Trophoblast cell (in vitro differentiated cells and primary cell): Measurements from ENCODE around the gene GNPNAT1.
"Not testable (repeated sequence)": the region's sequence is repeated elsewhere in the genome, so short reads cannot be mapped to it uniquely, and the experiment has no call there.

ENCODE experiments used
- DNase-seq, 2 donors: peaks; one replicate each; pipeline ENCODE4 v3.0.0-alpha.2; 2016
- H2AFZ ChIP-seq: 2 replicates; pipeline ENCODE4 v1.6.1; 2013; ENCODE audit warnings: low read length, moderate library complexity, mild to moderate bottlenecking; ENCODE audit not compliant: insufficient read depth, poor library complexity
- H2AK5ac ChIP-seq: 2 replicates; pipeline ENCODE4 v1.6.1; 2013; ENCODE audit warnings: mild to moderate bottlenecking, low read length
- H2BK120ac ChIP-seq: 2 replicates; pipeline ENCODE4 v1.6.1; 2013; ENCODE audit warnings: low read length, mild to moderate bottlenecking, moderate library complexity; ENCODE audit not compliant: insufficient read depth, poor library complexity
- H2BK12ac ChIP-seq: 2 replicates; pipeline ENCODE4 v1.6.1; 2013; ENCODE audit warnings: mild to moderate bottlenecking, low read length, moderate library complexity
- H2BK5ac ChIP-seq: 2 replicates; pipeline ENCODE4 v1.6.1; 2013; ENCODE audit warnings: low read length, low read depth, moderate library complexity, mild to moderate bottlenecking; ENCODE audit not compliant: poor library complexity
- H3K14ac ChIP-seq: 2 replicates; pipeline ENCODE4 v1.6.1; 2013; ENCODE audit warnings: mild to moderate bottlenecking, low read length
- H3K18ac ChIP-seq: 2 replicates; pipeline ENCODE4 v1.6.1; 2013; ENCODE audit warnings: mild to moderate bottlenecking, low read length
- H3K23ac ChIP-seq: 2 replicates; pipeline ENCODE4 v1.6.1; 2013; ENCODE audit warnings: low read length
- H3K27ac ChIP-seq: 2 replicates; pipeline ENCODE4 v1.5.1; 2013; ENCODE audit warnings: low read depth, mild to moderate bottlenecking, inconsistent platforms, low read length, moderate library complexity
- H3K27me3 ChIP-seq: 2 replicates; pipeline ENCODE4 v1.6.1; 2013; ENCODE audit warnings: inconsistent platforms, mild to moderate bottlenecking, low read length, moderate library complexity; ENCODE audit not compliant: insufficient read depth
- H3K36me3 ChIP-seq, 2 experiments: 1 replicate in 1 of 2; 2 replicates in 1 of 2; pipeline ENCODE4 v1.6.1; 2013; ENCODE audit warnings: low read length in 2 of 2, mild to moderate bottlenecking in 2 of 2, moderate library complexity in 1 of 2; ENCODE audit not compliant: insufficient read depth in 2 of 2, control insufficient read depth in 1 of 2
- H3K4ac ChIP-seq: 2 replicates; pipeline ENCODE4 v1.6.1; 2013; ENCODE audit warnings: low read depth, mild to moderate bottlenecking, low read length, moderate library complexity
- H3K4me1 ChIP-seq, 2 experiments: 1 replicate in 1 of 2; 2 replicates in 1 of 2; pipeline ENCODE4 v1.6.1; 2013; ENCODE audit warnings: low read length in 2 of 2, mild to moderate bottlenecking in 2 of 2, moderate library complexity in 1 of 2; ENCODE audit not compliant: insufficient read depth in 2 of 2, control insufficient read depth in 1 of 2
- H3K4me2 ChIP-seq: 2 replicates; pipeline ENCODE4 v1.6.1; 2013; ENCODE audit warnings: inconsistent platforms, mild to moderate bottlenecking, low read length, moderate library complexity
- H3K4me3 ChIP-seq: 2 replicates; pipeline ENCODE4 v1.5.1; 2013; ENCODE audit warnings: mild to moderate bottlenecking, low read depth, low read length, inconsistent platforms
- H3K79me1 ChIP-seq: one replicate; pipeline ENCODE4 v1.6.1; 2013; ENCODE audit warnings: low read length
- H3K79me2 ChIP-seq: 2 replicates; pipeline ENCODE4 v1.6.1; 2013; ENCODE audit warnings: low read length, mild to moderate bottlenecking; ENCODE audit not compliant: control insufficient read depth, insufficient read depth, poor library complexity
- H3K9ac ChIP-seq: 2 replicates; pipeline ENCODE4 v1.6.1; 2013; ENCODE audit warnings: mild to moderate bottlenecking, low read length
- H3K9me3 ChIP-seq: 2 replicates; pipeline ENCODE4 v1.6.1; 2013; ENCODE audit warnings: low read depth, mild to moderate bottlenecking, control low read depth, inconsistent platforms, low read length; ENCODE audit not compliant: insufficient read depth
- H4K12ac ChIP-seq: 2 replicates; pipeline ENCODE4 v1.6.1; 2013; ENCODE audit warnings: low read depth, mild to moderate bottlenecking, low read length, moderate library complexity
- H4K8ac ChIP-seq: 2 replicates; pipeline ENCODE4 v1.6.1; 2013; ENCODE audit warnings: low read depth, mild to moderate bottlenecking, low read length, moderate library complexity
- H4K91ac ChIP-seq: one replicate; pipeline ENCODE4 v1.6.1; 2013; ENCODE audit warnings: low read depth, mild to moderate bottlenecking, low read length, moderate library complexity
- WGBS: extraction: QIAGEN DNeasy Blood & Tissue Kit; methylation state at CpG from one replicate; pipeline ENCODE4 v1.1.7; 2013; ENCODE audit warnings: missing lambda C conversion rate; ENCODE audit not compliant: insufficient read length, insufficient coverage; ENCODE audit errors: extremely low coverage; 5-methylcytosine and 5-hydroxymethylcytosine counted together

The GNPNAT1 gene

DNA sequence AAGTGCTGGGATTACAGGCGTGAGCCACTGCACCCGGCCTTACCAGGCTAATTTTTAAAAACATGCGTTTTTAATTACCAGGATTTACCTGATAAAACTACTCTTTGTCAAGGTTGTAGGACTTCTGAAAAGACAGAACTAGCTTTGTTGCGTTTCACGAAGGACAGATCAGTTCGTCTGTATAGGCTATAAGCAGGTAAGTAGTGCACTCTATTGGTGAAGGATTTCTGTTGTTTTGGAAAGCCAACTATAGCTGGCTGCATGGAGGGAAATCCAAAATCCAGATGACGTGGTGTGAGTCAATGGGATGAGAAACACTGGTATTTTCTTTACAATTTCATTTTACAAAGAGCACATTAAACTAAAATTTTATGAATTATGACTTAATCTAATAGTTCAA, 14.6 kb downstream of the GNPNAT1 start:
- no peak overlapping the region for H3K9ac ChIP-seq
- H4K8ac ChIP-seq, result no peak overlapping the region
- H3K36me3 ChIP-seq, result peaks cover 10 to 14% of the 10 kb centered on the region in 2 experiments
- no peak overlapping the region for H2BK12ac ChIP-seq
- H3K79me2 ChIP-seq, result no peaks in the 10 kb centered on the region
- H3K18ac ChIP-seq, result no peak overlapping the region
- H4K91ac ChIP-seq, result no peak overlapping the region
- no peak overlapping the region for H3K27ac ChIP-seq
- no peaks in the 10 kb centered on the region for H3K27me3 ChIP-seq
- no peak overlapping the region for H3K4me3 ChIP-seq
- no peak overlapping the region for H2BK120ac ChIP-seq
- no peak overlapping the region for H3K14ac ChIP-seq
- no CpG with 5 or more reads among the region's 7 CpGs for WGBS
- no peaks in the 10 kb centered on the region for H3K9me3 ChIP-seq
- no peak overlapping the region for H2AFZ ChIP-seq
- no peak overlapping the region for H2AK5ac ChIP-seq
- no peaks in the 10 kb centered on the region for H3K4me1 ChIP-seq
- H3K4ac ChIP-seq, result no peak overlapping the region
- H2BK5ac ChIP-seq, result no peak overlapping the region
- no peak overlapping the region for H4K12ac ChIP-seq
- H3K79me1 ChIP-seq, result no peaks in the 10 kb centered on the region
- DNase-seq, result no peak
- H3K4me2 ChIP-seq, result no peak overlapping the region
- no peak overlapping the region for H3K23ac ChIP-seq

- Histone ChIP-seq H3K4me2 (no peak overlapping the region), H3K18ac (no peak overlapping the region), H3K14ac (no peak overlapping the region), H2AK5ac (no peak overlapping the region), H4K8ac (no peak overlapping the region), H3K4ac (no peak overlapping the region), H2BK120ac (no peak overlapping the region), H4K91ac (no peak overlapping the region), H3K9ac (no peak overlapping the region), H3K79me1 (no peaks in the 10 kb centered on the region), H2BK5ac (no peak overlapping the region), H3K27me3 (no peaks in the 10 kb centered on the region), H3K4me3 (no peak overlapping the region), H4K12ac (no peak overlapping the region), H2BK12ac (no peak overlapping the region), H3K9me3 (no peaks in the 10 kb centered on the region), H2AFZ (no peak overlapping the region), H3K4me1 (no peaks in the 10 kb centered on the region), H3K36me3 (peaks cover 3 to 11% of the 10 kb centered on the region in 2 experiments), H3K79me2 (no peaks in the 10 kb centered on the region), H3K27ac (no peak overlapping the region), H3K23ac (no peak overlapping the region)
- no peak for DNase-seq
Measured at GRCh38 chr14:52769887-52770286, 21.5 kb downstream of the GNPNAT1 start.

GRCh38 chr14:52767058-52767833, 24.2 kb downstream of the GNPNAT1 start:
- H2AK5ac ChIP-seq, result no peak overlapping the region
- H2BK12ac ChIP-seq, result no peak overlapping the region
- no peaks in the 10 kb centered on the region for H3K79me1 ChIP-seq
- no peaks in the 10 kb centered on the region for H3K4me1 ChIP-seq
- H2AFZ ChIP-seq, result no peak overlapping the region
- WGBS, result 100% methylated on average over 2 of the region's 3 CpGs
- H3K23ac ChIP-seq, result no peak overlapping the region
- H3K9me3 ChIP-seq, result no peaks in the 10 kb centered on the region
- H3K36me3 ChIP-seq, result peaks cover 3 to 11% of the 10 kb centered on the region in 2 experiments
- H4K91ac ChIP-seq, result no peak overlapping the region
- H3K27me3 ChIP-seq, result no peaks in the 10 kb centered on the region
- H3K4me3 ChIP-seq, result no peak overlapping the region
- H3K14ac ChIP-seq, result no peak overlapping the region
- no peak overlapping the region for H3K27ac ChIP-seq
- H3K9ac ChIP-seq, result no peak overlapping the region
- no peaks in the 10 kb centered on the region for H3K79me2 ChIP-seq
- no peak overlapping the region for H2BK120ac ChIP-seq
- no peak for DNase-seq
- no peak overlapping the region for H3K4ac ChIP-seq
- H3K4me2 ChIP-seq, result no peak overlapping the region
- no peak overlapping the region for H4K8ac ChIP-seq
- no peak overlapping the region for H4K12ac ChIP-seq
- H2BK5ac ChIP-seq, result no peak overlapping the region
- no peak overlapping the region for H3K18ac ChIP-seq

DNA sequence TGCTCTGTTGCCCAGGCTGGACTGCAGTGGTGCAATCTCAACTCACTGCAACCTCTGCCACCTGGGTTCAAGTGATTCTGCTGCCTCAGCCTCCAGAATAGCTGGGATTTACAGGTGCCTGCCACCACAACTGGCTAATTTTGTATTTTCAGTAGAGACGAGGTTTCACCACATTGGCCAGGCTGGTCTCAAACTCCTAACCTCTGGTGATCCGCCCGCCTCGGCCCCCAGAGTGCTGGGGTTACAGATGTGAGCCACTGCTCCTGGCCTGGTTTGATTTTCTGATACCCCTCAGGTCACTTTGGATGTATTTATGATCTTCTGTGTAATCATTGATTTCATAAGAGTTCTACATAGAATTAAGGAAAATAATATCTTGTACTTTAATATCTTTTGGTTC, 28.5 kb downstream of the GNPNAT1 start:
- WGBS, result no CpG with 5 or more reads among the region's 4 CpGs
- H3K27ac ChIP-seq, H3K9ac ChIP-seq, H3K9me3 ChIP-seq, H3K18ac ChIP-seq, H3K79me1 ChIP-seq, H2BK12ac ChIP-seq, H3K4me3 ChIP-seq, H3K4me2 ChIP-seq, H3K23ac ChIP-seq, H2AFZ ChIP-seq, H3K14ac ChIP-seq, H2BK120ac ChIP-seq, H3K4ac ChIP-seq, H2AK5ac ChIP-seq, H3K79me2 ChIP-seq, H4K91ac ChIP-seq, H3K4me1 ChIP-seq, H4K12ac ChIP-seq, H3K27me3 ChIP-seq, H2BK5ac ChIP-seq, DNase-seq, H4K8ac ChIP-seq: not testable (repeated sequence)
- H3K36me3 ChIP-seq, result peaks cover 10 to 16% of the 10 kb centered on the region in 2 experiments
